Mesendoderm (in vitro differentiated cells): ENCODE measurements around the gene CACNG6.

Source experiments
- DNase-seq: peaks from one replicate; pipeline ENCODE4 v3.0.0; 2013
- H2AK5ac ChIP-seq: 2 replicates; pipeline ENCODE4 v1.6.1; 2013; ENCODE audit warnings: low read length, inconsistent platforms
- H2BK120ac ChIP-seq: 2 replicates; pipeline ENCODE4 v1.6.1; 2013; ENCODE audit warnings: low read depth, mild to moderate bottlenecking, low read length, moderate library complexity, mixed read lengths
- H2BK15ac ChIP-seq: replicated peaks from 2 replicates; pipeline ENCODE4 v1.6.1; 2013; ENCODE audit warnings: low read depth, mild to moderate bottlenecking, moderate library complexity
- H2BK5ac ChIP-seq: 2 replicates; pipeline ENCODE4 v1.6.1; 2013; ENCODE audit warnings: low read length, inconsistent platforms
- H3K18ac ChIP-seq: 2 replicates; pipeline ENCODE4 v1.6.1; 2013; ENCODE audit warnings: mild to moderate bottlenecking, low read length, mixed read lengths
- H3K23ac ChIP-seq: one replicate; pipeline ENCODE4 v1.6.1; 2013; ENCODE audit warnings: low read length
- H3K27ac ChIP-seq: 2 replicates; pipeline ENCODE4 v1.5.1; 2013; ENCODE audit warnings: low read depth, mild to moderate bottlenecking, inconsistent platforms, low read length, moderate library complexity
- H3K27me3 ChIP-seq: 2 replicates; pipeline ENCODE4 v1.6.1; 2013; ENCODE audit warnings: low read length, control low read depth, mild to moderate bottlenecking, inconsistent platforms; ENCODE audit not compliant: insufficient read depth, poor library complexity
- H3K36me3 ChIP-seq: 2 replicates; pipeline ENCODE4 v1.6.1; 2013; ENCODE audit warnings: low read length, inconsistent platforms; ENCODE audit not compliant: control insufficient read depth, insufficient read depth
- H3K4ac ChIP-seq: one replicate; pipeline ENCODE4 v1.6.1; 2013; ENCODE audit warnings: low read depth, mild to moderate bottlenecking, low read length, moderate library complexity
- H3K4me1 ChIP-seq: 2 replicates; pipeline ENCODE4 v1.6.1; 2013; ENCODE audit warnings: low read depth, low read length, inconsistent platforms; ENCODE audit not compliant: control insufficient read depth
- H3K4me2 ChIP-seq: 2 replicates; pipeline ENCODE4 v1.6.1; 2013; ENCODE audit warnings: low read length
- H3K4me3 ChIP-seq: 2 replicates; pipeline ENCODE4 v1.5.1; 2013; ENCODE audit warnings: mild to moderate bottlenecking, low read length
- H3K56ac ChIP-seq: one replicate; pipeline ENCODE4 v1.6.1; 2013; ENCODE audit warnings: low read length
- H3K79me1 ChIP-seq: 2 replicates; pipeline ENCODE4 v1.6.1; 2013; ENCODE audit warnings: low read length, inconsistent platforms
- H3K79me2 ChIP-seq: 2 replicates; pipeline ENCODE4 v1.6.1; 2013; ENCODE audit warnings: mild to moderate bottlenecking, low read length; ENCODE audit not compliant: control insufficient read depth, insufficient read depth
- H3K9ac ChIP-seq: 2 replicates; pipeline ENCODE4 v1.6.1; 2013; ENCODE audit warnings: low read length, inconsistent platforms
- H4K5ac ChIP-seq: one replicate; pipeline ENCODE4 v1.6.1; 2013; ENCODE audit warnings: low read length
- H4K8ac ChIP-seq: one replicate; pipeline ENCODE4 v1.6.1; 2013; ENCODE audit warnings: low read depth, mild to moderate bottlenecking, control low read depth, low read length, moderate library complexity
- WGBS: extraction: QIAGEN DNeasy Blood & Tissue Kit; methylation state at CpG from one replicate; pipeline ENCODE4 v1.1.7; 2013; ENCODE audit warnings: low lambda C conversion rate, missing lambda C conversion rate; ENCODE audit not compliant: insufficient coverage; ENCODE audit errors: extremely low coverage; 5-methylcytosine and 5-hydroxymethylcytosine counted together

The CACNG6 gene

DNA sequence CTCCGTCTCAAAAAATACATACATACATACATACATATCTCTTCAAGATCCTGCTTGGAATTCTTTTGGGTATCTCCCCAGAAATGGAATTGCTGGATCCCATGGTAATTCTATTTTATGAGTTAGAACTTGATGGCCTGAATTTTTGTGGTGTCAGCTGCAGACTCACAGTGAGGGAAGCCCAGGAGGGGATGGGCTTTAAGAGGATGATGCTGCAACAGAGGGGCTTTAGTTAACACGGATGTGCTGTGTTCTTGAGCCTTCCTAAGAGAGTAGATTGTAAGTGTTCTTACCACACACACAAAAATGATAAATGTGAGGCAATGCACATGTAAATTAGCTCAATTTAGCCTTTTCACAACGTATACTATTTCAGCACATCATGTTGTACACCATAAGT, 31.8 kb downstream of the CACNG6 start:
- H2BK120ac ChIP-seq = no peak overlapping the region
- no peaks in the 10 kb centered on the region for H3K4me1 ChIP-seq
- H3K9ac ChIP-seq = no peak overlapping the region
- no peak overlapping the region for H2AK5ac ChIP-seq
- no peak overlapping the region for H3K27ac ChIP-seq
- H2BK5ac ChIP-seq = no peak overlapping the region
- H4K8ac ChIP-seq = no peak overlapping the region
- no peaks in the 10 kb centered on the region for H3K79me2 ChIP-seq
- H3K27me3 ChIP-seq = no peaks in the 10 kb centered on the region
- H3K18ac ChIP-seq = no peak overlapping the region
- no peak overlapping the region for H4K5ac ChIP-seq
- H2BK15ac ChIP-seq = no peak overlapping the region
- no peak overlapping the region for H3K23ac ChIP-seq
- H3K36me3 ChIP-seq = no peaks in the 10 kb centered on the region
- DNase-seq = no peak
- H3K56ac ChIP-seq = no peak overlapping the region
- no peak overlapping the region for H3K4me3 ChIP-seq
- H3K79me1 ChIP-seq = no peaks in the 10 kb centered on the region
- no peak overlapping the region for H3K4ac ChIP-seq
- no peak overlapping the region for H3K4me2 ChIP-seq
- WGBS = no CpG with 5 or more reads among the region's 3 CpGs

DNA sequence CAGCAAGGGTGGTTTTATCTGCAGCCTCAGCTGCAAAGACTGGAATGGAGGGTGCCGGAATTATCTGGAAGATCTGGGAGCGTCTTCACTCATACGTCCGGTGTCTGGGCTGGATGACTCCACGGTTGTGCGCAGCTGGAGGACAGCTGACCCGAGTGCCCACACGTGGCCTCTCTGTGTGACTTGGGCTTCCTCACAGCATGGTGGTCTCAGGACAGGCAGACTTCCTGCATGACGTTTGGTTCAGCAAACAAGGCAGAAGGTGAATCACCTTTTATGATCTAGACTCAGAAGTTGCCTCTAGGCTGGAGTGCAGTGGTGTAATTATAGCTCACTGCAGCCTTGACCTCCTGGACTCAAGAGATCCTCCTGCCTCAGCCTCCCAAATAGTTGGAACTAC, 33.2 kb downstream of the CACNG6 start:
- Histone ChIP-seq H3K4me1 (no peaks in the 10 kb centered on the region), H2BK5ac (no peak overlapping the region), H3K79me1 (no peaks in the 10 kb centered on the region), H3K23ac (no peak overlapping the region), H3K9ac (no peak overlapping the region), H2AK5ac (no peak overlapping the region), H4K8ac (no peak overlapping the region), H2BK15ac (no peak overlapping the region), H3K4ac (no peak overlapping the region), H3K4me3 (no peak overlapping the region), H3K36me3 (no peaks in the 10 kb centered on the region), H3K56ac (no peak overlapping the region), H3K4me2 (no peak overlapping the region), H4K5ac (no peak overlapping the region), H3K27me3 (no peaks in the 10 kb centered on the region), H3K18ac (no peak overlapping the region), H3K79me2 (no peaks in the 10 kb centered on the region), H2BK120ac (no peak overlapping the region), H3K27ac (no peak overlapping the region)
- DNase-seq = no peak
- WGBS = no CpG with 5 or more reads among the region's 9 CpGs

GRCh38 chr19:54026656-54027055, 35.2 kb downstream of the CACNG6 start:
- Histone ChIP-seq H3K79me2 (no peaks in the 10 kb centered on the region), H4K8ac (no peak overlapping the region), H3K4ac (no peak overlapping the region), H3K27me3 (no peaks in the 10 kb centered on the region), H3K36me3 (no peaks in the 10 kb centered on the region), H3K23ac (no peak overlapping the region), H3K18ac (no peak overlapping the region), H3K4me3 (no peak overlapping the region), H3K79me1 (no peaks in the 10 kb centered on the region), H3K9ac (no peak overlapping the region), H4K5ac (no peak overlapping the region), H2AK5ac (no peak overlapping the region), H3K27ac (no peak overlapping the region), H3K56ac (no peak overlapping the region), H2BK15ac (no peak overlapping the region), H3K4me2 (no peak overlapping the region), H2BK5ac (no peak overlapping the region), H2BK120ac (no peak overlapping the region), H3K4me1 (no peaks in the 10 kb centered on the region)
- DNase-seq = no peak
- no CpG with 5 or more reads among the region's 7 CpGs for WGBS

GRCh38 chr19:54029301-54029700, 37.9 kb downstream of the CACNG6 start:
- no peak for DNase-seq
- H3K23ac ChIP-seq = no peak overlapping the region
- no peak overlapping the region for H3K27ac ChIP-seq
- no peak overlapping the region for H3K4me3 ChIP-seq
- H4K8ac ChIP-seq = no peak overlapping the region
- H4K5ac ChIP-seq = no peak overlapping the region
- no peak overlapping the region for H3K4ac ChIP-seq
- H3K18ac ChIP-seq = no peak overlapping the region
- H3K79me1 ChIP-seq = no peaks in the 10 kb centered on the region
- H3K4me2 ChIP-seq = no peak overlapping the region
- no peak overlapping the region for H2BK5ac ChIP-seq
- no peaks in the 10 kb centered on the region for H3K79me2 ChIP-seq
- H2AK5ac ChIP-seq = no peak overlapping the region
- H3K9ac ChIP-seq = no peak overlapping the region
- no peak overlapping the region for H2BK120ac ChIP-seq
- H3K4me1 ChIP-seq = no peaks in the 10 kb centered on the region
- H3K36me3 ChIP-seq = no peaks in the 10 kb centered on the region
- H3K27me3 ChIP-seq = no peaks in the 10 kb centered on the region
- H3K56ac ChIP-seq = no peak overlapping the region
- H2BK15ac ChIP-seq = no peak overlapping the region
- WGBS = no CpG with 5 or more reads among the region's 3 CpGs

DNA sequence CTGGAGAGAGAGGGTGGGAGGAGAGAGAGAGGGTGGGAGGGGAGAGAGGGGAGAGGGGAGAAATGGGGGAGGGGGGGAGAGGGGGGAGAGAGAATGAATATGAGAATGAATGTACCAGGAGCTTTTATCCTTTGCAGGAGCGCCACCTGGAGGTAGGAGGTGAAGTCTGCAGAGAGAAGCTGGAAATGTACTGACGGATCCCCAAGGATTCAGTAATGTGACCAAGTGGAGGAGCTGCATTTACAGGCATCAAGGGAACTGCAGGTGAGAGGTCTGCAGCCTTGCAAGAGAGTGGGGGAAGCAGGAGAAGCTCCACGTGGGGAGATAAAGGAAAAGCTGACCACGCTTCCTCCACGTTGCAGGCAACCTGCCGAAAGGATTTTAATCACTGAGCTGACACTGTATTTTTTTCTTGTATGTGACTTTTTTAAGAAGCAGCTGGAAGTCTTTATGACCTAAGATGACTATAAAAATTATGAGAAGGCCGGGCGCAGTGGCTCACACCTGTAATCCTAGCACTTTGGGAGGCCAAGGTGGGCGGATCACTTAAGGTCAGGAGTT, 38.6 kb downstream of the CACNG6 start:
- WGBS = no CpG with 5 or more reads among the region's 9 CpGs
- Histone ChIP-seq H3K56ac (no peak overlapping the region), H2AK5ac (no peak overlapping the region), H2BK5ac (no peak overlapping the region), H2BK15ac (no peak overlapping the region), H3K4ac (no peak overlapping the region), H3K9ac (no peak overlapping the region), H3K79me2 (no peaks in the 10 kb centered on the region), H4K5ac (no peak overlapping the region), H2BK120ac (no peak overlapping the region), H3K4me2 (no peak overlapping the region), H3K36me3 (no peaks in the 10 kb centered on the region), H3K4me1 (peaks cover 3% of the 10 kb centered on the region), H4K8ac (no peak overlapping the region), H3K23ac (no peak overlapping the region), H3K4me3 (no peak overlapping the region), H3K27ac (no peak overlapping the region), H3K27me3 (no peaks in the 10 kb centered on the region), H3K79me1 (no peaks in the 10 kb centered on the region), H3K18ac (no peak overlapping the region)
- peak; percentile 94 for DNase-seq

DNA sequence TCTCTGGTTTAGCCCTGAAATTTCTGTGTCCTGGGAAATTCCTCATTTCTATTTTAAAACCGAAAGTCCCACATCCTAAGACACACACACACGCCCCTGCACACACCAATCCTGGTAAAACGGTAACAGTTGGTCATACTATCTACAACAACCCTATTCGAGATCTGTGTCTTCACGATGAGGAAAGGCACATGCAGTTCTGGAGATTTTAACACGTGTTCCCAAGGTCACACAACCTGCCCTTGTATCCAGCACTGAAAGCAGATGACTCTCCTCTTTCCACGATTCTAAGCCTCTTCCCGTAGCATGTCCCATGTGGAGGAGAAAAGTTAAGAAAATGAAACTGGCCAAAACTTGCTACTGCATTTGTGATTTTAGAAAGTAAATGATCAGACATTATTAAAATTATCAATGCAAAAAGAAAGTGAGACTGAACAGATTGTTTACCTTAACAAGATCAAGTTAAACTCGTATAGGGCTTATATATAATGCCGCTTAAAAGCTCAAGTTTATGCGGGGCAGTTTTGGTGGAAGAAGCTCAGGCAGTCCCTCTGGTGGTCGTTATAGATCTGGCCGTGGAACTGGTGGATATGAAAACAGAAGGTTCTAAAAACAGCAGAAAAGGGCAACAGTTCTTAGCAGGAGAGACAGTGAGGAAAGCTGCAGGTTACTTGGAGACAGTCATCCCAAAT, 39.6 kb downstream of the CACNG6 start:
- Histone ChIP-seq H3K79me2 (no peaks in the 10 kb centered on the region), H2AK5ac (no peak overlapping the region), H3K27me3 (no peaks in the 10 kb centered on the region), H4K8ac (no peak overlapping the region), H3K23ac (no peak overlapping the region), H3K4me1 (peaks cover 3% of the 10 kb centered on the region), H3K4me3 (no peak overlapping the region), H3K56ac (peak overlapping the region; percentile 34), H3K9ac (no peak overlapping the region), H3K27ac (no peak overlapping the region), H2BK15ac (no peak overlapping the region), H2BK5ac (no peak overlapping the region), H3K79me1 (no peaks in the 10 kb centered on the region), H3K4me2 (no peak overlapping the region), H3K36me3 (no peaks in the 10 kb centered on the region), H4K5ac (no peak overlapping the region), H2BK120ac (no peak overlapping the region), H3K4ac (peak overlapping the region; percentile 7), H3K18ac (peak overlapping the region; percentile 89)
- peak; percentile 47 for DNase-seq
- WGBS = no CpG with 5 or more reads among the region's 13 CpGs
